ENCODE results near the gene SSR2. TPM values are rescaled to one million over a fixed set of nuclear protein-coding genes. Genes with fewer than 3 reads are reported as not detected.
A peak's percentile ranks its signal among the peaks of the same experiment; 100 is the strongest.
"Not testable (repeated sequence)": the region's sequence is repeated elsewhere in the genome, so short reads cannot be mapped to it uniquely, and the experiment has no call there.

SSR2 gene
- polyA plus RNA-seq, 4 donors: 133 to 316 (median 266) TPM

- H3K9me3 ChIP-seq (ENCODE audit: control insufficient read depth in 2 of 2, insufficient read depth in 1 of 2, low read depth in 1 of 2, low read length in 1 of 2): no peaks in the 10 kb centered on the region
- no peak for DNase-seq
- H3K4me3 ChIP-seq (ENCODE audit: low read depth in 1 of 3, low read length in 3 of 3): no peak overlapping the region
- H3K27ac ChIP-seq (ENCODE audit: low read depth in 1 of 3, low read length in 2 of 3): no peak overlapping the region
- FAIRE-seq: no peak
- 78 to 89% (median 87%) methylated on average over 1 of the region's 1 CpG for WGBS, 3 donors
- H3K36me3 ChIP-seq (ENCODE audit: control insufficient read depth in 3 of 3, insufficient read depth in 2 of 3, low read depth in 1 of 3, low read length in 3 of 3): no peaks in the 10 kb centered on the region
- peaks cover 0 to 16% (median 4%) of the 10 kb centered on the region in 3 donors for H3K4me1 ChIP-seq (ENCODE audit: control insufficient read depth in 3 of 3, insufficient read depth in 2 of 3, low read depth in 1 of 3, low read length in 2 of 3)
- no peaks in the 10 kb centered on the region for H3K27me3 ChIP-seq (ENCODE audit: control insufficient read depth in 3 of 3, insufficient read depth in 3 of 3, low read length in 3 of 3)
These were observed 20.8 kb downstream of the SSR2 start for GRCh38 chr1:155999964-156000363.

- Histone ChIP-seq H3K9me3 (ENCODE audit: control insufficient read depth in 2 of 2, insufficient read depth in 1 of 2, low read depth in 1 of 2, low read length in 1 of 2) (no peaks in the 10 kb centered on the region), H3K27ac (ENCODE audit: low read depth in 1 of 3, low read length in 2 of 3) (no peak overlapping the region), H3K36me3 (ENCODE audit: control insufficient read depth in 3 of 3, insufficient read depth in 2 of 3, low read depth in 1 of 3, low read length in 3 of 3) (no peaks in the 10 kb centered on the region), H3K4me1 (ENCODE audit: control insufficient read depth in 3 of 3, insufficient read depth in 2 of 3, low read depth in 1 of 3, low read length in 2 of 3) (peaks cover 0 to 5% (median 0%) of the 10 kb centered on the region in 3 donors), H3K4me3 (ENCODE audit: low read depth in 1 of 3, low read length in 3 of 3) (no peak overlapping the region), H3K27me3 (ENCODE audit: control insufficient read depth in 3 of 3, insufficient read depth in 3 of 3, low read length in 3 of 3) (no peaks in the 10 kb centered on the region)
- FAIRE-seq (no peak), DNase-seq (no peak)
- 51 to 70% (median 55%) methylated on average over 2 of the region's 2 CpGs for WGBS, 3 donors
These were observed 24.6 kb downstream of the SSR2 start for GRCh38 chr1:155996166-155996565.

- 83 to 88% (median 85%) methylated on average over 3 of the region's 3 CpGs for WGBS, 3 donors
- FAIRE-seq (no peak), DNase-seq (no peak)
- no peaks in the 10 kb centered on the region for H3K9me3 ChIP-seq (ENCODE audit: control insufficient read depth in 2 of 2, insufficient read depth in 1 of 2, low read depth in 1 of 2, low read length in 1 of 2)
- peaks cover 0 to 13% (median 0%) of the 10 kb centered on the region in 3 donors for H3K4me1 ChIP-seq (ENCODE audit: control insufficient read depth in 3 of 3, insufficient read depth in 2 of 3, low read depth in 1 of 3, low read length in 2 of 3)
- H3K36me3 ChIP-seq (ENCODE audit: control insufficient read depth in 3 of 3, insufficient read depth in 2 of 3, low read depth in 1 of 3, low read length in 3 of 3): no peaks in the 10 kb centered on the region
- no peak overlapping the region for H3K4me3 ChIP-seq (ENCODE audit: low read depth in 1 of 3, low read length in 3 of 3)
- no peak overlapping the region for H3K27ac ChIP-seq (ENCODE audit: low read depth in 1 of 3, low read length in 2 of 3)
- H3K27me3 ChIP-seq (ENCODE audit: control insufficient read depth in 3 of 3, insufficient read depth in 3 of 3, low read length in 3 of 3): no peaks in the 10 kb centered on the region
These were observed 27.2 kb downstream of the SSR2 start for GRCh38 chr1:155993595-155993994.

- Histone ChIP-seq H3K27me3 (ENCODE audit: control insufficient read depth in 3 of 3, insufficient read depth in 3 of 3, low read length in 3 of 3) (no peaks in the 10 kb centered on the region), H3K27ac (ENCODE audit: low read depth in 1 of 3, low read length in 2 of 3) (no peak overlapping the region), H3K9me3 (ENCODE audit: control insufficient read depth in 2 of 2, insufficient read depth in 1 of 2, low read depth in 1 of 2, low read length in 1 of 2) (no peaks in the 10 kb centered on the region), H3K4me3 (ENCODE audit: low read depth in 1 of 3, low read length in 3 of 3) (no peak overlapping the region), H3K36me3 (ENCODE audit: control insufficient read depth in 3 of 3, insufficient read depth in 2 of 3, low read depth in 1 of 3, low read length in 3 of 3) (no peaks in the 10 kb centered on the region), H3K4me1 (ENCODE audit: control insufficient read depth in 3 of 3, insufficient read depth in 2 of 3, low read depth in 1 of 3, low read length in 2 of 3) (peaks cover 0 to 13% (median 0%) of the 10 kb centered on the region in 3 donors)
- DNase-seq (no peak), FAIRE-seq (no peak)
- WGBS, 3 donors: 80 to 93% (median 82%) methylated on average over 6 of the region's 6 CpGs
These were observed 30.6 kb downstream of the SSR2 start for GRCh38 chr1:155990005-155990739.

GRCh38 chr1:155989242-155990004 is 31.3 kb downstream of the SSR2 start:
- Histone ChIP-seq H3K27ac (ENCODE audit: low read depth in 1 of 3, low read length in 2 of 3) (peak overlapping the region in 1 of 3 donors; percentile 19), H3K4me1 (ENCODE audit: control insufficient read depth in 3 of 3, insufficient read depth in 2 of 3, low read depth in 1 of 3, low read length in 2 of 3) (peaks cover 0 to 10% (median 0%) of the 10 kb centered on the region in 3 donors), H3K4me3 (ENCODE audit: low read depth in 1 of 3, low read length in 3 of 3) (peak overlapping the region in 1 of 3 donors; percentile 7), H3K27me3 (ENCODE audit: control insufficient read depth in 3 of 3, insufficient read depth in 3 of 3, low read length in 3 of 3) (no peaks in the 10 kb centered on the region), H3K36me3 (ENCODE audit: control insufficient read depth in 3 of 3, insufficient read depth in 2 of 3, low read depth in 1 of 3, low read length in 3 of 3) (no peaks in the 10 kb centered on the region), H3K9me3 (ENCODE audit: control insufficient read depth in 2 of 2, insufficient read depth in 1 of 2, low read depth in 1 of 2, low read length in 1 of 2) (no peaks in the 10 kb centered on the region)
- FAIRE-seq (no peak), DNase-seq (peak; percentile 77)
- WGBS, 3 donors: 23 to 36% (median 35%) methylated on average over 8 to 9 of the region's 9 CpGs

- WGBS, 3 donors: 81 to 95% (median 92%) methylated on average over 11 of the region's 11 CpGs
- not testable (repeated sequence) for FAIRE-seq, DNase-seq
These were observed 35.7 kb downstream of the SSR2 start for GRCh38 chr1:155984903-155985645.

GRCh38 chr1:155984341-155984740 is 36.4 kb downstream of the SSR2 start:
- 64 to 79% (median 73%) methylated on average over 7 of the region's 7 CpGs for WGBS, 3 donors
- peaks cover 0 to 5% (median 0%) of the 10 kb centered on the region in 3 donors for H3K36me3 ChIP-seq (ENCODE audit: control insufficient read depth in 3 of 3, insufficient read depth in 2 of 3, low read depth in 1 of 3, low read length in 3 of 3)
- FAIRE-seq: no peak
- peak overlapping the region in 1 of 3 donors; percentile 85 for H3K27ac ChIP-seq (ENCODE audit: low read depth in 1 of 3, low read length in 2 of 3)
- H3K9me3 ChIP-seq (ENCODE audit: control insufficient read depth in 2 of 2, insufficient read depth in 1 of 2, low read depth in 1 of 2, low read length in 1 of 2): no peaks in the 10 kb centered on the region
- H3K27me3 ChIP-seq (ENCODE audit: control insufficient read depth in 3 of 3, insufficient read depth in 3 of 3, low read length in 3 of 3): no peaks in the 10 kb centered on the region
- DNase-seq: no peak
- no peak overlapping the region for H3K4me3 ChIP-seq (ENCODE audit: low read depth in 1 of 3, low read length in 3 of 3)
- H3K4me1 ChIP-seq (ENCODE audit: control insufficient read depth in 3 of 3, insufficient read depth in 2 of 3, low read depth in 1 of 3, low read length in 2 of 3): peaks cover 7 to 42% (median 23%) of the 10 kb centered on the region in 3 donors

More at GRCh38 chr1:155984903-155985645, 35.7 kb downstream of the SSR2 start:
- not testable (repeated sequence) for H3K4me3 ChIP-seq (ENCODE audit: low read depth in 1 of 3, low read length in 3 of 3); H3K27ac ChIP-seq (ENCODE audit: low read depth in 1 of 3, low read length in 2 of 3); H3K36me3 ChIP-seq (ENCODE audit: control insufficient read depth in 3 of 3, insufficient read depth in 2 of 3, low read depth in 1 of 3, low read length in 3 of 3); H3K27me3 ChIP-seq (ENCODE audit: control insufficient read depth in 3 of 3, insufficient read depth in 3 of 3, low read length in 3 of 3); H3K9me3 ChIP-seq (ENCODE audit: control insufficient read depth in 2 of 2, insufficient read depth in 1 of 2, low read depth in 1 of 2, low read length in 1 of 2)
- H3K4me1 ChIP-seq (ENCODE audit: control insufficient read depth in 3 of 3, insufficient read depth in 2 of 3, low read depth in 1 of 3, low read length in 2 of 3): peaks cover 2 to 37% (median 16%) of the 10 kb centered on the region in 3 donors
